ENCODE results near the gene FAM98A. TPM values are rescaled to one million over a fixed set of nuclear protein-coding genes. Genes with fewer than 3 reads are reported as not detected.

FAM98A gene
- 10 to 100 TPM in 1 of 2 donors, 1 to 10 TPM in 1; 6.8 to 58.1 TPM for total RNA-seq
- polyA plus RNA-seq: 10 to 100 TPM; 31.6 to 35.8 TPM

DNA sequence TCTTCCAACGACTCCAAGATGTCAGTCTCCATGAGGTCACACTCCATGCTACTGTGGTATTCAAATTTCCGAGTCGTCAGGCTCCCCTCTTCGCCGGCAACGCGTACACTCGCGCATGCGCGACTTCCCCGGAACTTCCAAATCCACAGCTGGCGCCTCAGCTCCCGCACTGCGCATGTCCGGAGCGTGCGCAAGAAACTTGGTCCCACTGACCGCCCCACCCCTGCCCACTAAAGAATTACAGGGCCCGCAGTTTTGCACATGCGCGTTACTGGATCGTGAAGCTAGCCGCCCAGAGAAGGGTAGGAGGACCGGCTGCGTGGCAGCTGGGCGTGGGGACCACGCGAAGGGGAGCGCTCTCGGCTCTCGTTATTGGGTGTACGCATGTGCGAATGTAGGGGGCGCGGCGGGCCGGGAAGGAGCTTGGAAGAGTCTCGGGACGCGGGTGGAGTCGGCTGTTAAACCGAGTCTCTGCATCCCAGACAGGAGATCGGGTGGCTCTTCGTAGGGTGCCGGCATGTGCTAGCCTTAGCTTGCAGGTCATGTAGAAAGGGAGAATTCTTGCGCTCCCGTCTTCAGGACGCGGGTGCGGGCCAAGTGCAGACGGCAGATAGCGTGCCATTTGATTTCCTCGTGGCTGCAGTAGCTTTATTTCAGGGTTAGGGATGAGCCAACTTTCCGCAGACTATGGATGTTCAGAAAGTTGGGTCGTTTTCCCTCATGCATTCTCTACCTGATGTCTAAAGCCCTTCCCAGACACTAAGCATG lies at the start of gene FAM98A:
TSS of gene FAM98A (minus strand) at position 125 of the 768 bp plus-strand sequence. CDS start at position 47, 78 bp downstream.
- Histone ChIP-seq H3K9ac (ENCODE audit: low read depth in 1 of 2, low read length in 2 of 2) (peak within 1 kb of the TSS; percentile 66 to 94), H3K9me3 (ENCODE audit: control insufficient read depth in 4 of 4, low read length in 3 of 4) (no peaks in the 10 kb centered on the region), H3K4me3 (ENCODE audit: low read depth in 1 of 3, low read length in 3 of 3) (peak within 1 kb of the TSS; percentile 83 to 96 (median 94)), H3K27me3 (ENCODE audit: control insufficient read depth in 4 of 4, insufficient read depth in 4 of 4, low read length in 3 of 4) (no peaks in the 10 kb centered on the region), H3K36me3 (ENCODE audit: control insufficient read depth in 4 of 4, insufficient read depth in 3 of 4, low read depth in 1 of 4, low read length in 3 of 4) (peaks cover 0 to 5% (median 3%) of the 10 kb centered on the region in 4 donors), H3K4me1 (ENCODE audit: control insufficient read depth in 4 of 4, insufficient read depth in 4 of 4, low read length in 3 of 4) (peaks cover 0 to 18% (median 8%) of the 10 kb centered on the region in 4 donors), H3K27ac (ENCODE audit: low read depth in 1 of 2, low read length in 2 of 2) (peak within 1 kb of the TSS; percentile 71 to 86)
- under 1% methylated on average over 56 of the region's 56 CpGs for WGBS
- TF ChIP-seq HNF4A (conservative IDR thresholded peaks at IDR 0.05) (peak in 1 of 2 donors; percentile 18), RAD21 (IDR thresholded peaks at IDR 0.05) (peak; percentile 15 to 18), GABPA (IDR thresholded peaks at IDR 0.05 in 1 of 2, conservative IDR thresholded peaks at IDR 0.05 in 1 of 2) (peak; percentile 40 to 79), FOXA1 (IDR thresholded peaks at IDR 0.05) (peak; percentile 56), SP1 (IDR thresholded peaks at IDR 0.05) (peak; percentile 57), TAF1 (conservative IDR thresholded peaks at IDR 0.05) (peak; percentile 2), ATF3 (IDR thresholded peaks at IDR 0.05) (no peak), HNF4G (IDR thresholded peaks at IDR 0.05) (no peak), ZBTB33 (IDR thresholded peaks at IDR 0.05) (peak; percentile 45), YY1 (IDR thresholded peaks at IDR 0.05) (peak; percentile 75), NR2F2 (IDR thresholded peaks at IDR 0.05) (peak; percentile 38), JUND (IDR thresholded peaks at IDR 0.05) (no peak), MAX (IDR thresholded peaks at IDR 0.05) (peak; percentile 99), RXRA (IDR thresholded peaks at IDR 0.05) (peak; percentile 45 to 58), FOXA2 (IDR thresholded peaks at IDR 0.05) (peak; percentile 9), EGR1 (IDR thresholded peaks at IDR 0.05; ENCODE audit: low read depth in 2 of 2) (peak in 1 of 2 donors; percentile 42)
- TF ChIP-seq, protein P1, sequence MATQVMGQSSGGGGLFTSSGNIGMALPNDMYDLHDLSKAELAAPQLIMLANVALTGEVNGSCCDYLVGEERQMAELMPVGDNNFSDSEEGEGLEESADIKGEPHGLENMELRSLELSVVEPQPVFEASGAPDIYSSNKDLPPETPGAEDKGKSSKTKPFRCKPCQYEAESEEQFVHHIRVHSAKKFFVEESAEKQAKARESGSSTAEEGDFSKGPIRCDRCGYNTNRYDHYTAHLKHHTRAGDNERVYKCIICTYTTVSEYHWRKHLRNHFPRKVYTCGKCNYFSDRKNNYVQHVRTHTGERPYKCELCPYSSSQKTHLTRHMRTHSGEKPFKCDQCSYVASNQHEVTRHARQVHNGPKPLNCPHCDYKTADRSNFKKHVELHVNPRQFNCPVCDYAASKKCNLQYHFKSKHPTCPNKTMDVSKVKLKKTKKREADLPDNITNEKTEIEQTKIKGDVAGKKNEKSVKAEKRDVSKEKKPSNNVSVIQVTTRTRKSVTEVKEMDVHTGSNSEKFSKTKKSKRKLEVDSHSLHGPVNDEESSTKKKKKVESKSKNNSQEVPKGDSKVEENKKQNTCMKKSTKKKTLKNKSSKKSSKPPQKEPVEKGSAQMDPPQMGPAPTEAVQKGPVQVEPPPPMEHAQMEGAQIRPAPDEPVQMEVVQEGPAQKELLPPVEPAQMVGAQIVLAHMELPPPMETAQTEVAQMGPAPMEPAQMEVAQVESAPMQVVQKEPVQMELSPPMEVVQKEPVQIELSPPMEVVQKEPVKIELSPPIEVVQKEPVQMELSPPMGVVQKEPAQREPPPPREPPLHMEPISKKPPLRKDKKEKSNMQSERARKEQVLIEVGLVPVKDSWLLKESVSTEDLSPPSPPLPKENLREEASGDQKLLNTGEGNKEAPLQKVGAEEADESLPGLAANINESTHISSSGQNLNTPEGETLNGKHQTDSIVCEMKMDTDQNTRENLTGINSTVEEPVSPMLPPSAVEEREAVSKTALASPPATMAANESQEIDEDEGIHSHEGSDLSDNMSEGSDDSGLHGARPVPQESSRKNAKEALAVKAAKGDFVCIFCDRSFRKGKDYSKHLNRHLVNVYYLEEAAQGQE (IDR thresholded peaks at IDR 0.05): no peak
- TF ChIP-seq, protein P2, sequence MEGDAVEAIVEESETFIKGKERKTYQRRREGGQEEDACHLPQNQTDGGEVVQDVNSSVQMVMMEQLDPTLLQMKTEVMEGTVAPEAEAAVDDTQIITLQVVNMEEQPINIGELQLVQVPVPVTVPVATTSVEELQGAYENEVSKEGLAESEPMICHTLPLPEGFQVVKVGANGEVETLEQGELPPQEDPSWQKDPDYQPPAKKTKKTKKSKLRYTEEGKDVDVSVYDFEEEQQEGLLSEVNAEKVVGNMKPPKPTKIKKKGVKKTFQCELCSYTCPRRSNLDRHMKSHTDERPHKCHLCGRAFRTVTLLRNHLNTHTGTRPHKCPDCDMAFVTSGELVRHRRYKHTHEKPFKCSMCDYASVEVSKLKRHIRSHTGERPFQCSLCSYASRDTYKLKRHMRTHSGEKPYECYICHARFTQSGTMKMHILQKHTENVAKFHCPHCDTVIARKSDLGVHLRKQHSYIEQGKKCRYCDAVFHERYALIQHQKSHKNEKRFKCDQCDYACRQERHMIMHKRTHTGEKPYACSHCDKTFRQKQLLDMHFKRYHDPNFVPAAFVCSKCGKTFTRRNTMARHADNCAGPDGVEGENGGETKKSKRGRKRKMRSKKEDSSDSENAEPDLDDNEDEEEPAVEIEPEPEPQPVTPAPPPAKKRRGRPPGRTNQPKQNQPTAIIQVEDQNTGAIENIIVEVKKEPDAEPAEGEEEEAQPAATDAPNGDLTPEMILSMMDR (IDR thresholded peaks at IDR 0.05; ENCODE audit: low read depth, low read length, missing input control): peak; percentile 11
- peak; percentile 97 for DNase-seq (ENCODE audit: low spot score)

Data from liver (tissue), 9 donors.